H1 (cell line): ENCODE measurements around the gene IRS1. TPM values are rescaled to one million over a fixed set of nuclear protein-coding genes. Genes with fewer than 3 reads are reported as not detected.

ENCODE experiments used
- CTCF ChIA-PET: fragments of 300-600 bp; sonication (Branson Sonifier 250); formaldehyde crosslinking; loops from one replicate; lab custom pipeline; 2021; ENCODE audit not compliant: partially characterized antibody; lab: Charles Lee
- POLR2A ChIA-PET: fragments of 300-600 bp; sonication (Branson Sonifier 250); formaldehyde crosslinking; loops from one replicate; lab custom pipeline; 2021; ENCODE audit warnings: inconsistent platforms; ENCODE audit not compliant: partially characterized antibody; lab: Charles Lee
- DNase-seq, 2 experiments: peaks; one replicate each; pipeline versions ENCODE4 v3.0.0 to v3.0.0-alpha.2; 2010 to 2022; ENCODE audit warnings: low spot score in 2 of 2, low read depth in 1 of 2, mixed read lengths in 1 of 2
- FAIRE-seq: peaks from 2 replicates; lab custom pipeline; 2011; peaks lifted over from hg19 to GRCh38; lab: Jason Lieb, UNC
- H2AFZ ChIP-seq: 2 replicates; pipeline ENCODE4 v1.8.1; 2012; ENCODE audit warnings: low read length, inconsistent platforms
- H2AK5ac ChIP-seq: 2 replicates; pipeline ENCODE4 v1.6.1; 2013; ENCODE audit warnings: low read depth, low read length
- H2BK120ac ChIP-seq: replicated peaks from 2 replicates; pipeline ENCODE3; 2013; ENCODE audit warnings: low read depth, low read length, inconsistent platforms
- H2BK12ac ChIP-seq: 2 replicates; pipeline ENCODE4 v1.6.1; 2013; ENCODE audit warnings: low read depth, low read length
- H2BK15ac ChIP-seq: 2 replicates; pipeline ENCODE4 v1.6.1; 2013; ENCODE audit warnings: low read length
- H2BK20ac ChIP-seq: 2 replicates; pipeline ENCODE4 v1.6.1; 2013; ENCODE audit warnings: low read length
- H2BK5ac ChIP-seq: 2 replicates; pipeline ENCODE4 v1.6.1; 2013; ENCODE audit warnings: low read depth, low read length
- H3K14ac ChIP-seq: 2 replicates; pipeline ENCODE4 v1.6.1; 2013; ENCODE audit warnings: inconsistent platforms; ENCODE audit not compliant: insufficient read length
- H3K18ac ChIP-seq: 2 replicates; pipeline ENCODE4 v1.6.1; 2013; ENCODE audit warnings: low read length; ENCODE audit errors: extremely low read depth
- H3K23ac ChIP-seq: 2 replicates; pipeline ENCODE4 v1.6.1; 2013; ENCODE audit warnings: inconsistent platforms; ENCODE audit not compliant: insufficient read length
- H3K23me2 ChIP-seq: 2 replicates; pipeline ENCODE4 v1.6.1; 2013; ENCODE audit warnings: low read depth, low read length
- H3K27ac ChIP-seq: 2 replicates; pipeline ENCODE4 v1.6.1; 2011; ENCODE audit warnings: low read depth, low read length, inconsistent platforms
- H3K27me3 ChIP-seq, 4 experiments: replicated peaks in 1 of 4; 1 replicate in 1 of 4; 2 replicates in 3 of 4; pipeline versions ENCODE4 v1.6.1 to v1.8.1; 2011 to 2013; ENCODE audit warnings: low read length in 3 of 4, mild to moderate bottlenecking in 3 of 4, inconsistent platforms in 2 of 4, mixed read lengths in 2 of 4, moderate library complexity in 1 of 4; ENCODE audit not compliant: control insufficient read depth in 3 of 4, insufficient read depth in 3 of 4; ENCODE audit errors: extremely low read depth in 1 of 4
- H3K36me3 ChIP-seq, 4 experiments: 2 replicates each; pipeline versions ENCODE4 v1.6.1 to v1.8.1; 2011 to 2013; ENCODE audit warnings: mild to moderate bottlenecking in 4 of 4, low read length in 3 of 4, moderate library complexity in 2 of 4, control low read depth in 1 of 4, inconsistent platforms in 1 of 4; ENCODE audit not compliant: insufficient read depth in 4 of 4, control insufficient read depth in 2 of 4
- H3K4ac ChIP-seq: replicated peaks from 2 replicates; pipeline ENCODE3; 2013; ENCODE audit warnings: low read length, low read depth, mixed read lengths, inconsistent platforms; ENCODE audit not compliant: insufficient read length
- H3K4me1 ChIP-seq, 4 experiments: replicated peaks in 1 of 4; 1 replicate in 1 of 4; 2 replicates in 3 of 4; pipeline versions ENCODE4 v1.6.1 to v1.8.1; 2011 to 2013; ENCODE audit warnings: low read length in 3 of 4, inconsistent platforms in 2 of 4, mixed read lengths in 1 of 4; ENCODE audit not compliant: insufficient read depth in 4 of 4, control insufficient read depth in 3 of 4
- H3K4me2 ChIP-seq, 2 experiments: 2 replicates each; pipeline versions ENCODE4 v1.6.1 to v1.8.1; 2011 to 2013; ENCODE audit warnings: low read depth in 2 of 2, low read length in 2 of 2, control low read depth in 1 of 2, inconsistent platforms in 1 of 2, mild to moderate bottlenecking in 1 of 2; ENCODE audit not compliant: insufficient read depth in 1 of 2
- H3K4me3 ChIP-seq, 4 experiments: fragments of 200-600, 300-600 bp in 1 of 4; sonication (generic), shearing (Covaris generic), sonication (Bioruptor Twin) in 1 of 4; 2 replicates each; pipeline versions ENCODE4 v1.5.1 to v1.8.1; 2011 to 2016; ENCODE audit warnings: low read length in 4 of 4, low read depth in 3 of 4, control low read depth in 2 of 4, inconsistent platforms in 2 of 4, mild to moderate bottlenecking in 2 of 4, mixed read lengths in 1 of 4, moderate library complexity in 1 of 4; ENCODE audit not compliant: insufficient read depth in 2 of 4; ENCODE audit errors: extremely low read depth in 1 of 4
- H3K56ac ChIP-seq: replicated peaks from 2 replicates; pipeline ENCODE3; 2013; ENCODE audit warnings: low read depth, mild to moderate bottlenecking, mixed read lengths, low read length, inconsistent platforms; ENCODE audit not compliant: insufficient read length
- H3K79me1 ChIP-seq: 2 replicates; pipeline ENCODE4 v1.6.1; 2013; ENCODE audit warnings: low read depth, low read length, control low read depth
- H3K79me2 ChIP-seq, 2 experiments: 2 replicates each; pipeline versions ENCODE4 v1.6.1 to v1.8.1; 2012 to 2013; ENCODE audit warnings: low read length in 2 of 2, mild to moderate bottlenecking in 2 of 2, inconsistent platforms in 1 of 2; ENCODE audit not compliant: insufficient read depth in 2 of 2, control insufficient read depth in 1 of 2
- H3K9ac ChIP-seq, 4 experiments: replicated peaks in 1 of 4; 1 replicate in 1 of 4; 2 replicates in 3 of 4; pipeline versions ENCODE4 v1.6.1 to v1.8.1; 2011 to 2013; ENCODE audit warnings: low read depth in 3 of 4, low read length in 3 of 4, control low read depth in 2 of 4, mild to moderate bottlenecking in 2 of 4, moderate library complexity in 2 of 4, inconsistent platforms in 1 of 4; ENCODE audit errors: extremely low read depth in 1 of 4
- H3K9me3 ChIP-seq, 2 experiments: 2 replicates each; pipeline versions ENCODE4 v1.6.1 to v1.8.1; 2012 to 2013; ENCODE audit warnings: mild to moderate bottlenecking in 2 of 2, moderate library complexity in 2 of 2, control low read depth in 1 of 2, inconsistent platforms in 1 of 2, low read depth in 1 of 2, low read length in 1 of 2, mixed read lengths in 1 of 2; ENCODE audit not compliant: insufficient read depth in 2 of 2
- H4K20me1 ChIP-seq, 2 experiments: replicated peaks in 1 of 2; 2 replicates each; pipeline versions ENCODE3 to v1.8.1; 2011 to 2013; ENCODE audit warnings: inconsistent platforms in 2 of 2, low read length in 2 of 2, mild to moderate bottlenecking in 1 of 2; ENCODE audit not compliant: insufficient read depth in 2 of 2, control insufficient read depth in 1 of 2
- H4K5ac ChIP-seq: 2 replicates; pipeline ENCODE4 v1.6.1; 2013; ENCODE audit warnings: low read length, low read depth, mixed read lengths, inconsistent platforms; ENCODE audit not compliant: insufficient read length
- H4K8ac ChIP-seq: 2 replicates; pipeline ENCODE4 v1.8.0; 2013; ENCODE audit warnings: mild to moderate bottlenecking, moderate library complexity, low read length, inconsistent platforms; ENCODE audit not compliant: insufficient read depth; ENCODE audit errors: extremely low read depth
- H4K91ac ChIP-seq: replicated peaks from 2 replicates; pipeline ENCODE3; 2013; ENCODE audit warnings: low read length, mixed read lengths, inconsistent platforms; ENCODE audit not compliant: insufficient read length
- ATF3 ChIP-seq: IDR thresholded peaks from 2 replicates; pipeline ENCODE4 v1.6.1; 2011; ENCODE audit warnings: low read depth, mild to moderate bottlenecking, low read length; ENCODE audit not compliant: insufficient read depth
- BCL11A ChIP-seq, 2 experiments: IDR thresholded peaks; one replicate each; pipeline ENCODE4 v1.6.1; 2011; ENCODE audit warnings: low read depth in 2 of 2, low read length in 2 of 2, mild to moderate bottlenecking in 2 of 2
- CBX5 ChIP-seq: fragments of 300-800, 300-1000 bp; sonication (generic); IDR thresholded peaks from 2 replicates; pipeline ENCODE4 v1.7.1; 2016; ENCODE audit warnings: antibody characterized with exemption, low read length, low read depth
- CEBPB ChIP-seq: IDR thresholded peaks from 2 replicates; pipeline ENCODE4 v1.6.1; 2012; ENCODE audit warnings: low read depth, low read length
- FOSL1 ChIP-seq: IDR thresholded peaks from 2 replicates; pipeline ENCODE4 v1.6.1; 2011; ENCODE audit warnings: mild to moderate bottlenecking, low read depth, low read length, moderate library complexity; ENCODE audit not compliant: insufficient read depth
- GTF2F1 ChIP-seq: IDR thresholded peaks from 2 replicates; pipeline ENCODE4 v1.6.1; 2012; ENCODE audit warnings: low read depth, low read length, improper control_type of control experiment, borderline replicate concordance
- JUND ChIP-seq: IDR thresholded peaks from 2 replicates; pipeline ENCODE4 v1.6.1; 2011; ENCODE audit warnings: mild to moderate bottlenecking, improper control_type of control experiment, low read length
- KDM5A ChIP-seq: fragments of 200-600 bp; IDR thresholded peaks from 2 replicates; pipeline ENCODE4 v1.7.1; 2012; ENCODE audit warnings: mild to moderate bottlenecking, low read length, inconsistent platforms, mixed read lengths
- POLR2A ChIP-seq, 2 experiments: IDR thresholded peaks; 1 replicate in 1 of 2; 2 replicates in 1 of 2; pipeline ENCODE4 v1.6.1; 2011; ENCODE audit warnings: low read depth in 2 of 2, low read length in 2 of 2, mild to moderate bottlenecking in 2 of 2; ENCODE audit errors: control extremely low read depth in 1 of 2
- POLR2AphosphoS5 ChIP-seq: IDR thresholded peaks from 2 replicates; pipeline ENCODE4 v1.6.1; 2011; ENCODE audit warnings: low read depth, low read length
- SIX5 ChIP-seq: IDR thresholded peaks from 2 replicates; pipeline ENCODE4 v1.6.1; 2011; ENCODE audit warnings: mild to moderate bottlenecking, low read depth, low read length
- SP1 ChIP-seq: IDR thresholded peaks from 2 replicates; pipeline ENCODE4 v1.6.1; 2011; ENCODE audit warnings: low read depth, low read length
- SP4 ChIP-seq: IDR thresholded peaks from 2 replicates; pipeline ENCODE4 v1.6.1; 2012; ENCODE audit warnings: low read length, inconsistent platforms
- YY1 ChIP-seq: IDR thresholded peaks from 2 replicates; pipeline ENCODE4 v1.6.1; 2011; ENCODE audit warnings: low read depth, mild to moderate bottlenecking, low read length
- WGBS, 2 experiments: shearing (Covaris generic) in 1 of 2; methylation state at CpG; one replicate each; pipeline versions ENCODE4 v1.1.6 to v1.1.7; 2013 to 2015; ENCODE audit warnings: low lambda C conversion rate in 2 of 2, mixed read lengths in 2 of 2, inconsistent platforms in 1 of 2, low coverage in 1 of 2, missing lambda C conversion rate in 1 of 2; ENCODE audit not compliant: insufficient replicate concordance in 2 of 2, insufficient coverage in 1 of 2, insufficient read length in 1 of 2; ENCODE audit errors: extremely low coverage in 1 of 2, missing lambda C conversion rate in 1 of 2; 5-methylcytosine and 5-hydroxymethylcytosine counted together
- polyA plus RNA-seq, 7 experiments: library from polyadenylated mRNA; depleted of rRNA in 3 of 7; stranded (reverse) in 5 of 7; unstranded in 2 of 7; fragments of >200 nt in 5 of 7; fragments of 200-250 nt in 2 of 7; gene quantifications; 1 replicate in 5 of 7; 2 replicates in 1 of 7; 4 replicates in 1 of 7; pipeline versions ENCODE4 v1.2.1 to v1.2.3, GENCODE V29; 2011 to 2013; ENCODE audit warnings: missing spikeins in 2 of 7, mixed read lengths in 2 of 7
- total RNA-seq: library from RNA; stranded (reverse); fragmentation: NEBNext Ultra II Directional; extraction: Animal tissue kit (Norgen Biotek cat#: 25700); gene quantifications from 2 replicates; pipeline ENCODE4 v1.2.1, GENCODE V29; 2021
- TF ChIP-seq, protein P1 (sequence below): IDR thresholded peaks from 2 replicates; pipeline ENCODE4 v1.6.1; 2012; ENCODE audit warnings: inconsistent platforms

The IRS1 gene
- total and polyA plus RNA-seq, 2 of the 8 experiments (the other 6 are each of a cell fraction or from before 2014, with no cell fraction given) = 9.1 to 26.9 TPM

GRCh38 chr2:226687641-226688253 is 111.9 kb downstream of the IRS1 start:
- Histone ChIP-seq H3K4me3 (no peak overlapping the region), H3K79me1 (no peaks in the 10 kb centered on the region), H3K23me2 (no peaks in the 10 kb centered on the region), H3K18ac (no peak overlapping the region), H2BK120ac (no peak overlapping the region), H3K4ac (no peak overlapping the region), H2BK12ac (no peak overlapping the region), H2AFZ (no peak overlapping the region), H2AK5ac (no peak overlapping the region), H3K27me3 (no peaks in the 10 kb centered on the region), H3K9ac (no peak overlapping the region), H4K8ac (no peak overlapping the region), H3K4me1 (no peaks in the 10 kb centered on the region; a peak in 1 of 7 replicates), H3K27ac (no peak overlapping the region), H3K14ac (no peak overlapping the region), H3K79me2 (no peaks in the 10 kb centered on the region), H4K5ac (no peak overlapping the region), H3K9me3 (no peaks in the 10 kb centered on the region), H3K4me2 (no peak overlapping the region), H3K56ac (no peak overlapping the region), H2BK5ac (no peak overlapping the region), H3K36me3 (no peaks in the 10 kb centered on the region), H2BK15ac (no peak overlapping the region), H4K91ac (no peak overlapping the region), H3K23ac (no peak overlapping the region), H2BK20ac (no peak overlapping the region), H4K20me1 (no peaks in the 10 kb centered on the region)
- ChIA-PET POLR2A (no interaction called here), CTCF (no interaction called here)
- DNase-seq (no peak), FAIRE-seq (no peak)
- 88% methylated on average over 2 of the region's 2 CpGs; no CpG with 5 or more reads in 1 of the 2 experiments for WGBS, 2 experiments
- TF ChIP-seq SP4 (no peak), CEBPB (no peak), YY1 (no peak), ATF3 (no peak), CBX5 (no peak), KDM5A (no peak), JUND (no peak), SP1 (no peak), POLR2A (IDR thresholded peaks at IDR 0.05; ENCODE audit: control extremely low read depth in 1 of 2, low read depth in 2 of 2, low read length in 2 of 2) (no peak), BCL11A (IDR thresholded peaks at IDR 0.05; ENCODE audit: low read depth in 2 of 2, low read length in 2 of 2) (no peak), FOSL1 (no peak), GTF2F1 (no peak), SIX5 (no peak), POLR2AphosphoS5 (no peak)
- TF ChIP-seq, protein P1, sequence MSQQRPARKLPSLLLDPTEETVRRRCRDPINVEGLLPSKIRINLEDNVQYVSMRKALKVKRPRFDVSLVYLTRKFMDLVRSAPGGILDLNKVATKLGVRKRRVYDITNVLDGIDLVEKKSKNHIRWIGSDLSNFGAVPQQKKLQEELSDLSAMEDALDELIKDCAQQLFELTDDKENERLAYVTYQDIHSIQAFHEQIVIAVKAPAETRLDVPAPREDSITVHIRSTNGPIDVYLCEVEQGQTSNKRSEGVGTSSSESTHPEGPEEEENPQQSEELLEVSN = no peak
